ENCODE results near the gene ADM5.

Gene ADM5

DNA sequence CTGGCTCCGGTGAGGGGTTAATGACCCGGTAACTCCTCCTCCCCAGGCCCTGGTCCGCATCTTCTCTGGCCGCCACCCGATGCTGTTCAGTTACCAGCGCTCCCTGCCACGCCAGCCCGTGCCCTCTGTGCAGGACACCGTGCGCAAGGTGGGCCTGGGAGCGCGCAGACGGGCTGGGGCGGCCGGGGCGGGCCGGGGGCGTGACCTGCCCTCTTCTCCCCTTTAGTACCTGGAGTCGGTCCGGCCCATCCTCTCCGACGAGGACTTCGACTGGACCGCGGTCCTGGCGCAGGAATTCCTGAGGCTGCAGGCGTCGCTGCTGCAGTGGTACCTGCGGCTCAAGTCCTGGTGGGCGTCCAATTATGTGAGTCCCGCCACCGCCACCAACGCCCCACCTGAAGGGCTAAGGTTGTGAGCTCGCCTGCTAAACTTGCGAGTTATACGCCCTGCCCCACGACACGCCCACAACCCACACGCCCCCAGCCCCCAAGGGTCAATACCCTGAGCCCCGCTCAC, 11.9 kb downstream of the ADM5 start:
- TF ChIP-seq, protein P1, sequence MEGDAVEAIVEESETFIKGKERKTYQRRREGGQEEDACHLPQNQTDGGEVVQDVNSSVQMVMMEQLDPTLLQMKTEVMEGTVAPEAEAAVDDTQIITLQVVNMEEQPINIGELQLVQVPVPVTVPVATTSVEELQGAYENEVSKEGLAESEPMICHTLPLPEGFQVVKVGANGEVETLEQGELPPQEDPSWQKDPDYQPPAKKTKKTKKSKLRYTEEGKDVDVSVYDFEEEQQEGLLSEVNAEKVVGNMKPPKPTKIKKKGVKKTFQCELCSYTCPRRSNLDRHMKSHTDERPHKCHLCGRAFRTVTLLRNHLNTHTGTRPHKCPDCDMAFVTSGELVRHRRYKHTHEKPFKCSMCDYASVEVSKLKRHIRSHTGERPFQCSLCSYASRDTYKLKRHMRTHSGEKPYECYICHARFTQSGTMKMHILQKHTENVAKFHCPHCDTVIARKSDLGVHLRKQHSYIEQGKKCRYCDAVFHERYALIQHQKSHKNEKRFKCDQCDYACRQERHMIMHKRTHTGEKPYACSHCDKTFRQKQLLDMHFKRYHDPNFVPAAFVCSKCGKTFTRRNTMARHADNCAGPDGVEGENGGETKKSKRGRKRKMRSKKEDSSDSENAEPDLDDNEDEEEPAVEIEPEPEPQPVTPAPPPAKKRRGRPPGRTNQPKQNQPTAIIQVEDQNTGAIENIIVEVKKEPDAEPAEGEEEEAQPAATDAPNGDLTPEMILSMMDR (IDR thresholded peaks at IDR 0.05), result no peak

DNA sequence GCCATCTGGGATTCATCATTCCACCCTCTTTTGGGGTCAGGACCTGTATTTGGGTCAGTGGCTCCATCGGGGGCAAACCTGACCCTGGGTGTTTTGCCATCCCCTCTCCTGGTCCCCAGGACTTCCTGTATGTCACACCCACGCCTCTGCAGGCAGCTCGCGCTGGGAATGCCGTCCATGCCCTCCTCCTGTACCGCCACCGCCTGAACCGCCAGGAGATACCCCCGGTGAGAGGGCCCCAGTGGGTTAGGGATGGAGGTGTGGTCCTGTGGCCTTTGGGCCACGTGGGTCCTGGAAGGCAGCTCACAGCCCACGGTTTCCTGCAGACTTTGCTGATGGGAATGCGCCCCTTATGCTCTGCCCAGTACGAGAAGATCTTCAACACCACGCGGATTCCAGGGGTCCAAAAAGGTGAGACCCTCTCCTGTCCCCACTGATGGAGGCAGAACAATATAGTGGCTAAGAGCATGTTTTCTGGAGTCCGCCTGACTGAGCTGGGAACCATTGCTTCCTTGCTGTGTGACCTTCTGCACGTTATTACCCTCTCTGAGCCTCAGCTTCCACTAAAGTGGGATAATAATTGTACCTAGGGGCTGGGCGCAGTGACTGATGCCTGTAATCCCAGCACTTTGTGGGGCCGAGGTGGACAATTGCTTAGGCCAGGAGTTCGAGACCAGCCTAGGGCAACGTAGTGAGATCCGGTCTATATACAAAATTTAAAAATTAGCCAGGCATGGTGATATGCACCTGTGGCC, 15.7 kb downstream of the ADM5 start:
- TF ChIP-seq, protein P1 (IDR thresholded peaks at IDR 0.05), result no peak

DNA sequence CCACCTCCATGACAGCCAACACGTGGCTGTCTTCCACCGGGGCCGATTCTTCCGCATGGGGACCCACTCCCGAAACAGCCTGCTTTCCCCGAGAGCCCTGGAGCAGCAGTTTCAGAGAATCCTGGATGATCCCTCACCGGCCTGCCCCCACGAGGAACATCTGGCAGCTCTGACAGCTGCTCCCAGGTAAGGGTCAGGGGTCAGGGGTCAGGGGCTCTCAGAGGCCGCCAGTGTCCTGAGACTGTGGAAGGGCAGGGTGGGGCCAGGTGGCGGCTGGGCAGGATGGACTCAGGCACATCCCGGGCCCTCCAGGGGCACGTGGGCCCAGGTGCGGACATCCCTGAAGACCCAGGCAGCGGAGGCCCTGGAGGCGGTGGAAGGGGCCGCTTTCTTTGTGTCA, 16.5 kb downstream of the ADM5 start:
- TF ChIP-seq, protein P1 (IDR thresholded peaks at IDR 0.05), result no peak

DNA sequence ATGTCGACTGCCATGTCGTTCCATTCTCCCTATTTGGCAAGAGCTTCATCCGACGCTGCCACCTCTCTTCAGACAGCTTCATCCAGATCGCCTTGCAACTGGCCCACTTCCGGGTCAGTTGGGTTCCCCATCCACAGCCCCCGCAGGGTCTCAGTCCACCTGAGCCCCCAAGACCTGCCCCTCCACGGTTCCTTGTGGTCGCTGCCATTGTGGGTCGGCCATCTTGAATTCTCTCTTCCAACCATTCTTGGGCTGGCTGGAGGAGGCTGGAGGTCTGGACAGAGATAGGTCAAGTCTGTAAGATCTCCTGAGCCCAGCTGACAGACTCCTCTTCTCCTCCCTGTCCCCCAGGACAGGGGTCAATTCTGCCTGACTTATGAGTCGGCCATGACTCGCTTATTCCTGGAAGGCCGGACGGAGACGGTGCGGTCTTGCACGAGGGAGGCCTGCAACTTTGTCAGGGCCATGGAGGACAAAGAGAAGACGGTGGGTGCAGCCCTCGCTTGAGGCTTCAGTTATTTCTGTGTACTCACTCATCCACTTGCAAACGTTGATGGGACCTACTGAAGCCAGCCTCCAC, 21.1 kb downstream of the ADM5 start:
- TF ChIP-seq, protein P1 (IDR thresholded peaks at IDR 0.05), result no peak

DNA sequence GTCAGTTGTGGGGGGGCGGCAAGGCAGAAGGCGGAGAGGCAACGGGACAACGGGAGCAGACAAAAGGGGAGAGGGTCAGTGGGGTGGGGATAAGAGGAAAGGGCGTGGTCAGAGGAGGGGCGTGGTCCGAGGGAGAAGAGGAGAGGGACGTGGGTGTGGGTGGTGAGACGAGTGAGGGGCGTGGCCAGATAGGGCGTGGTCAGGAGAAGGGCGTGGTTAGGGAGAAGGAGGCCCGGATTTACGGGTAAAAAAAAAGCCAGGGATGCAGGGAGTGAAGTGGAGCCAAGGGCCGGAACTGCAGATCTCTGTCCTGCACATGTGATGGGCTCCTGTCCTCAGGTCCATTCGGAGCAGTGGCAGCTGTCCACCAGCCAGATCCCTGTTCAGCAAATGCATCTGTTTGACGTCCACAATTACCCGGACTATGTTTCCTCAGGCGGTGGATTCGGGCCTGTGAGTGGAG, 23.0 kb downstream of the ADM5 start:
- TF ChIP-seq, protein P1 (IDR thresholded peaks at IDR 0.05), result no peak

DNA sequence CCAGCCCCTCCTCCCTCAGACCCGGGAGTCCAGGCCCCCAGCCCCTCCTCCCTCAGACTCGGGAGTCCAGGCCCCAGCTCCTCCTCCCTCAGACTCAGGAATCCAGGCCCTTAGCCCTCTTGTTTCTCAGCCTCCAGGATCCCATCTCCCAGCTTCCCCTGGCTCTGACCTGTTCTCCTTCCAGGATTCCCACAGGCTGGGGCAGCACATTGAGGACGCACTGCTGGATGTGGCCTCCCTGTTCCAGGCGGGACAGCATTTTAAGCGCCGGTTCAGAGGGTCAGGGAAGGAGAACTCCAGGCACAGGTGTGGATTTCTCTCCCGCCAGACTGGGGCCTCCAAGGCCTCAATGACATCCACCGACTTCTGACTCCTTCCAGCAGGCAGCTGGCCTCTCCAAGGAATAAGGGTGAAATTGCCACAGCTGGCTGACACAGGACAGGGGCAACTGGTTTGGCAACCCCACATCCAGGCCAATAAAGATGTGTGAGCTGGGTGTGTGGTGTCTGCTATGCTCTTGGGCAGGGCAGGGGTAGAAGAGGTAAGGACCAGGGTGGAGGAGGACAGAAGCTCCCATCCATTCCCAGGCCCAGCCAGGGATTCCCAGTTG, 23.9 kb downstream of the ADM5 start:
- TF ChIP-seq, protein P1 (IDR thresholded peaks at IDR 0.05), result no peak

DNA sequence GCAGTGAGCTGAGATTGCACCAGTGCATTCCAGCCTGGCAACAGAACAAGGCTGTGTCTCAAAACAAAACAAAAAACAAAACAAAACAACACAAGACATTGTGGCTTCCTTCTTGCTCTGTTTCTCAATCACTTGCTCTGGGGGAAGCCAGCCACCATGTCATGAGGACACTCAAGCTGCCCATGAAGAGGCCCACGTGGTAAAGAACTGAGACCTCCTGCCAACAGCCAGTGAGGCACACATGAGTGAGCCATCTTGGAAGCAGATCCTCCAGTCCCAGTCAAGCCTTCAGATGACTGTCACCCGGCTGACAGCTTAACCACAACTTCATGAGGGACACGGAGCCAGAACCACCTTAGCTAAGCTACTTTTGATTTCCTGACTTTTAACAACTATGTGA, 26.8 kb downstream of the ADM5 start:
- TF ChIP-seq, protein P1 (IDR thresholded peaks at IDR 0.05), result no peak

All from LNCAP (cell line).